UCSD-AML1 (cell line): Measurements from ENCODE around the gene DBF4B.
A peak's percentile ranks its signal among the peaks of the same experiment; 100 is the strongest.

ENCODE experiments used
- DNase-seq: peaks from one replicate; lab custom pipeline; 2025; ENCODE audit not compliant: unreplicated experiment; lab: John Stamatoyannopoulos, UW

Gene DBF4B

DNA sequence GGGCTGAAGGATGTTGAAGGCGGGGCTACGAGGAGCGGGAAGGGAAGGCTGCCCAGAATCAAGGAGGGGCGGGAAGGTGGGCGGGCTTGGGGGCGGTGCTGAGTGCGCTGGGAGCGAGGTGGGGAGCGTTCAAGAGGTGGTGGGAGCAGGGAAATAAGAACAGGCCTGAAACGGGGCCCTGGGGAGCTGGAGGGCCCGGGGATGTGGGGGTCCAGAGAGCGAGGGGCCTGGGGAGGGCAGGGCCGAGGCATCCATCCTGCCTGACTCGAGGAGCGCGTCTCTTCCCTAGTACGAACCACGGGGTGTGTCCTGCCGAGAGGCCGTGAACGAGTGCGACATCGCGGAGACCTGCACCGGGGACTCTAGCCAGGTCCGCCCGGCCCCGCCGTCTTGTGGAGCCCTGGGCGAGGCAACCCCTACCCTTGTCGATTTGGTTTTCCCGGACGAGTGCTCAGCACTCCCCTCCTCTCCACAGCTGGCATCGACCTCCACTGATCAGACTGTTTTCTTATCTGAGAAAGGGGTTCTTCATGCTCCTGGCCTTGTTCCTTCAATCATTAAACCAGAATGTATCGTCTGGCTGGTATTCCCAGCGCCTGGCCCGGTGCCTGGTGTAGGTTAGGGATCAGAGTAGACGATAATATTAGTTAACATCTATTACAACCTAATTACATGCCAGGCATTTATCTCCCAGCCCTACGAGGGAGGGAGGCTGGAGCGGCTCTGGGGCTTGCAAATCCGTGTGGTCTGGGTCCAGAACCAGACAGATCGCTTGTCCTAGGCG lies 67.6 kb downstream of the DBF4B start:
- DNase-seq: no peak

GRCh38 chr17:44776628-44777393 lies 68.3 kb downstream of the DBF4B start:
- no peak for DNase-seq

- DNase-seq: no peak
These were observed 69.2 kb downstream of the DBF4B start for GRCh38 chr17:44777394-44778348.

DNA sequence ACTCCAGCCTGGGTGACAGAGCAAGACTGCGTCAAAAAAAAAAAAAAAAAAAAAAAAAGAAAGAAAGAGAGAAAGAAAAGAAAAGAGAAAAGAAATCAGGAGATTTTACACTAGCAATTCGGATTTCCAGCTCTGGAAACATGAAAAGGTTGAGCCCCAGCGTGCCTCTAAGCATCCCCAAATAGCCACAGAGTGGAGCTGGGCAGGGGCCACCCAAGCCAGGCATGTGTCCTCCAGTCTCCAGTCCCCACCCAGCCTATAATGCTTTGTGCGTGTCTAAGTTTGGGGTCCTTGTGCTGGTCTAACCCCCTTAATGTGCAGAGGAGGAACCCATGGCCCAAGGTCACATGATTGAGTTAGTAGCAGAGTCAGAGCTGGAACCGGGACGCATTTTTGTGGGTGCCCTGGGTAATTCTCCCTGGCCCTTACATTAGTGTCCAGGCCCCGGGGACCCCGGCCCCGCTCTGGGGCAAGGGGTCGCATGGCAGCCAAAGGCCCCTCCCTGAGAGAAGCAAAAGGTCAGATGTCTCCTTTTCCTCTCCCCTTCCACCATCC lies 70.3 kb downstream of the DBF4B start:
- no peak for DNase-seq

GRCh38 chr17:44779211-44780025 lies 71.0 kb downstream of the DBF4B start:
- peak; percentile 73 for DNase-seq

GRCh38 chr17:44780161-44780560 lies 71.7 kb downstream of the DBF4B start:
- DNase-seq: no peak

- DNase-seq: no peak
These were observed 72.5 kb downstream of the DBF4B start for GRCh38 chr17:44780845-44781480.

DNA sequence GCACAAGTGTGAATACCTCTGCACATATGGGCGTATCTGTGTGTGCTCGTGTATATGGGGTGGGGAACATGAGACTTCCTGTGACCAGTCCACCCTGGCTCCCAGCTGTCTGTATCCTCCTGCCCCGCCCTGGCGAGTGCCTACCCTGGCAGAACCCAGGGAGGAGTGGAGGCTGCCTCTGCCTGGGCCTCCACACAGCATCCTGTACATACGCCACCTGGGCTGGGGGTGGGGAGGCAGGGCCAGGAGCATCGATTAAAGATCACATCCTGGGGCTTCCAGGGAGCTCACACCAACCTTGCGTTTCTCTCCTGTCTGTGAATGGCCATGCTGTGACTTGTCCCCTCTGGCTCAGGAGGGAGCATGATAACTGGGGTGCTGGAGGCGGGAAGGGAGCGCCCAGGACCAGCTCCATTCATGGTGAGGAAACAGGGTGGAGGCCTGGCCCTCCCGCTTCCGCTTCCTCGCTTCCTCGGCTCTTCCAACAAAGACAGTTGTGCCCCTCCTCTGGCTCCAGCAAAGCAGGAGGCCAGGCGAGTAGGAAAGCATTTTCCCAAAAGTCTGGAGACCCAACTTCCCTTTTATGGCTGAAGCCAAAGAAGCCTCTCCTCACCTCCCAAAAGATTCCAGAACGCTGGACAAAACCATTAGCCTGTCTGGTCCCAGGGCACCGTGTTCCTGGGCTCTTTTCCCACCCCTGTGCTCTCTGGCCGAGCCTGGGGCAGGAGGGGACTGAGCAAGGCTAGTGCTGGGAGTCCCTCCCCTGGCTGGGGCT lies 73.3 kb downstream of the DBF4B start:
- DNase-seq: no peak

DNA sequence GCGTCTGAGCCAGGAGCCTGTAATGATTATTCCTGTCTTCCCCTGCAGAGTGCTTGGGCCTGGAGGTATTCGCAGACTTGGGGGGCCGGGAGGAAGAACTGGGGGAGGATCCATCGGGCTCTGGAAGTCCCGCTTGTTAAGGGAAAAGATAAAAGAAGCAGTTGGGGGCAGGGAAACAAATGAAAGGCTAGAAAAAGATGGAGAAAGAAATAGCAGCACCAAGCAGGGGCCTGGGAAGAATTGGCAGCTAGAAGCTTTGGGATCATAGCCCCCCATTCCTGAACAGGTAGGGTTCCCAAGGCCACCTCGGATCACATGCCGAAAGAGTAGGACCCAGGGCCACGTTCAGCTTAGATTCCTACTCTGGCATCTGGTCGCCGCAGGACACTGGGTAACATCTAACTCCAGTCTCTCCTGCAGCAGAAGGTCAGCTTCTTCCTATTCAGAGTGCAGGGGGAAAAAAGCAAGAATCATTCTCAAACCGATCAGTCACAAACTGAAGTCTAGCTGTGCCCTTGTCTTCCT lies 73.9 kb downstream of the DBF4B start:
- DNase-seq: no peak

DNA sequence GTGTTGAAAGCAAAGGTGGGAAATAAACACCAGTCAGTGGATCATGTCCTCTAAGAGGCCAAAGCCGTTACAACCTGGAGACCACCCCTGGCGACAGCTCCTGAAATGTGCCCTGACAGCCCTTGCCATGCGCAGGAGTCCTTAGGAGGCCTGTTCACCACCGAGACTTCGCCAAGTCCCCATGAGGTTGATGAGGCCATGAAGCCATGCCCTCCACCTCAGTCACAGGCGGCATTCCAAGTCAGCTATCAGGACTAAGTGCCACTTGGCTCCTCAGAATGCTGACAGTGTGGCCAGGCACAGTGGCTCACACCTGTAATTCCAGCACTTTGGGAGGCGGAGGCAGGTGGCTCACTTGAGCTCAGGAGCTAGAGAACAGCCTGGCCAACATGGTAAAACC lies 77.5 kb downstream of the DBF4B start:
- no peak for DNase-seq

DNA sequence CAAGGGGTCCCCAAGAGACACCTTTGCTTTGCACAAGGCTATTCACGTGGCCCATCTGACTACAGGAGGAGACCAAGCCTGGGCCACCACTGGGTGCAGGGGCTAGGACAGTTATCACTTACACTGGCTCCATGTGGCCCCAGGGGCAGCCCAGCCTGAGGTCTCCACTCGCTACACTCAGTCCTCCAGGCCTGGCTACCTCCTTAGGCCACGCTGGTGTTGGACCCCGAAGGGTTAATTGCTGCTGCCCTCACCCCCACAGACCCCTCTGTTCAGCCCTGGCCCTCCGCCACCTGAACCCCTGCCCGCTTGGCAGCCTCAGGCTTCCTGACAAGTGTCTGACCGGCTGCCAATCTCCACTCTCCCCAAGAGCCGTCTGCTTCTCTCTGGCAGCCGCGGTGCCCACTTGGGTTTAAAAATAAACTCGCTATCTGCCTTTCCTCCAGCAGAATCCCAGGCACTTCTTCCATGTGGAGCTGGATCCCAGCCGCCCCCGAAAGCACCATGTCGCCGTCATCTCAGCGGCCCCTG lies 78.2 kb downstream of the DBF4B start:
- no peak for DNase-seq

GRCh38 chr17:44787271-44787940 lies 78.9 kb downstream of the DBF4B start:
- DNase-seq: no peak

DNA sequence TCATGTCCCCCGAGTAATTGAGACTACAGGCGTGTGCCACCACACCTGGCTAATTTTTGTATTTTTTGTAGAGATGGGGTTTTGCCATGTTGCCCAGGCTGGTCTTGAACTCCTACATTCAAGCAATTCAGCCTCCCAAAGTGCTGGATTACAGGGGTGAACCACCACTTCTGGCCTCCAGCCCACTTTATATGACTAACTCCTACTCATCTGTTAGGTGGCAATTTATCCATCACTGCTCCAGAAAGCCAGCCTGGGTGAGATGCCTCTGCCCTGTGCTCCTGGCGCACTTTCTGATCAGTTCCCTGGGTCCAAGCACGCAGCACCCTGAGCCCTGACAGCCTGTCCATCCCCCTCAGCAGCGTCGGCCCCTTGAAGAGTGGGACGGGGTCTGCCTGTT lies 79.7 kb downstream of the DBF4B start:
- DNase-seq: no peak

DNA sequence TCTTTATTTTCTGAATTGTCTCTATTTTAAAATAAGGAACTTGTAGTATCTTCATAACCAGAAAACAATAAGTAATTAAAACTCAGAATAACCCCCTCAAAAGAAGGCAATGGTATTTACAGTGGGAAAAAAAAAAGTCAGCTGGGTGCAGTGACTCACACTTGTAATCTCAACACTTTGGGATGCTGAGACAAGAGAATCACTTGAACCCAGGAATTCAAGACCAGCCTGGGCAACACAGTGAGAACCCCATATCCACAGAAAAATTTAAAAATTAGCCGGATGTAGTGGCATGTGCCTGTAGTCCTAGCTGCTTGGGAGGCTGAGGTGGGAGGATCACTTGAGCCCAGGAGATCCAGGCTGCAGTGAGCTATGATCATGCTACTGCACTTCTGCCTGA lies 83.8 kb downstream of the DBF4B start:
- no peak for DNase-seq

- DNase-seq: no peak
These were observed 85.7 kb downstream of the DBF4B start for GRCh38 chr17:44793885-44794842.

- peak; percentile 30 for DNase-seq
These were observed 86.5 kb downstream of the DBF4B start for GRCh38 chr17:44794851-44795413.
